H1 (cell line): ENCODE data around the gene SH3D19. TPM values are rescaled to one million over a fixed set of nuclear protein-coding genes. Genes with fewer than 3 reads are reported as not detected.

Source experiments
- CTCF ChIA-PET: fragments of 300-600 bp; sonication (Branson Sonifier 250); formaldehyde crosslinking; loops from one replicate; lab custom pipeline; 2021; ENCODE audit not compliant: partially characterized antibody; lab: Charles Lee
- POLR2A ChIA-PET: fragments of 300-600 bp; sonication (Branson Sonifier 250); formaldehyde crosslinking; loops from one replicate; lab custom pipeline; 2021; ENCODE audit warnings: inconsistent platforms; ENCODE audit not compliant: partially characterized antibody; lab: Charles Lee
- DNase-seq, 2 experiments: peaks; one replicate each; pipeline versions ENCODE4 v3.0.0 to v3.0.0-alpha.2; 2010 to 2022; ENCODE audit warnings: low spot score in 2 of 2, low read depth in 1 of 2, mixed read lengths in 1 of 2
- FAIRE-seq: peaks from 2 replicates; lab custom pipeline; 2011; peaks lifted over from hg19 to GRCh38; lab: Jason Lieb, UNC
- H2AFZ ChIP-seq: 2 replicates; pipeline ENCODE4 v1.8.1; 2012; ENCODE audit warnings: low read length, inconsistent platforms
- H2AK5ac ChIP-seq: 2 replicates; pipeline ENCODE4 v1.6.1; 2013; ENCODE audit warnings: low read depth, low read length
- H2BK120ac ChIP-seq: replicated peaks from 2 replicates; pipeline ENCODE3; 2013; ENCODE audit warnings: low read depth, low read length, inconsistent platforms
- H2BK12ac ChIP-seq: 2 replicates; pipeline ENCODE4 v1.6.1; 2013; ENCODE audit warnings: low read depth, low read length
- H2BK15ac ChIP-seq: 2 replicates; pipeline ENCODE4 v1.6.1; 2013; ENCODE audit warnings: low read length
- H2BK20ac ChIP-seq: 2 replicates; pipeline ENCODE4 v1.6.1; 2013; ENCODE audit warnings: low read length
- H2BK5ac ChIP-seq: 2 replicates; pipeline ENCODE4 v1.6.1; 2013; ENCODE audit warnings: low read depth, low read length
- H3K14ac ChIP-seq: 2 replicates; pipeline ENCODE4 v1.6.1; 2013; ENCODE audit warnings: inconsistent platforms; ENCODE audit not compliant: insufficient read length
- H3K18ac ChIP-seq: 2 replicates; pipeline ENCODE4 v1.6.1; 2013; ENCODE audit warnings: low read length; ENCODE audit errors: extremely low read depth
- H3K23ac ChIP-seq: 2 replicates; pipeline ENCODE4 v1.6.1; 2013; ENCODE audit warnings: inconsistent platforms; ENCODE audit not compliant: insufficient read length
- H3K23me2 ChIP-seq: 2 replicates; pipeline ENCODE4 v1.6.1; 2013; ENCODE audit warnings: low read depth, low read length
- H3K27ac ChIP-seq: 2 replicates; pipeline ENCODE4 v1.6.1; 2011; ENCODE audit warnings: low read depth, low read length, inconsistent platforms
- H3K27me3 ChIP-seq, 4 experiments: replicated peaks in 1 of 4; 1 replicate in 1 of 4; 2 replicates in 3 of 4; pipeline versions ENCODE4 v1.6.1 to v1.8.1; 2011 to 2013; ENCODE audit warnings: low read length in 3 of 4, mild to moderate bottlenecking in 3 of 4, inconsistent platforms in 2 of 4, mixed read lengths in 2 of 4, moderate library complexity in 1 of 4; ENCODE audit not compliant: control insufficient read depth in 3 of 4, insufficient read depth in 3 of 4; ENCODE audit errors: extremely low read depth in 1 of 4
- H3K36me3 ChIP-seq, 4 experiments: 2 replicates each; pipeline versions ENCODE4 v1.6.1 to v1.8.1; 2011 to 2013; ENCODE audit warnings: mild to moderate bottlenecking in 4 of 4, low read length in 3 of 4, moderate library complexity in 2 of 4, control low read depth in 1 of 4, inconsistent platforms in 1 of 4; ENCODE audit not compliant: insufficient read depth in 4 of 4, control insufficient read depth in 2 of 4
- H3K4ac ChIP-seq: replicated peaks from 2 replicates; pipeline ENCODE3; 2013; ENCODE audit warnings: low read length, low read depth, mixed read lengths, inconsistent platforms; ENCODE audit not compliant: insufficient read length
- H3K4me1 ChIP-seq, 4 experiments: replicated peaks in 1 of 4; 1 replicate in 1 of 4; 2 replicates in 3 of 4; pipeline versions ENCODE4 v1.6.1 to v1.8.1; 2011 to 2013; ENCODE audit warnings: low read length in 3 of 4, inconsistent platforms in 2 of 4, mixed read lengths in 1 of 4; ENCODE audit not compliant: insufficient read depth in 4 of 4, control insufficient read depth in 3 of 4
- H3K4me2 ChIP-seq, 2 experiments: 2 replicates each; pipeline versions ENCODE4 v1.6.1 to v1.8.1; 2011 to 2013; ENCODE audit warnings: low read depth in 2 of 2, low read length in 2 of 2, control low read depth in 1 of 2, inconsistent platforms in 1 of 2, mild to moderate bottlenecking in 1 of 2; ENCODE audit not compliant: insufficient read depth in 1 of 2
- H3K4me3 ChIP-seq, 4 experiments: fragments of 200-600, 300-600 bp in 1 of 4; sonication (generic), shearing (Covaris generic), sonication (Bioruptor Twin) in 1 of 4; 2 replicates each; pipeline versions ENCODE4 v1.5.1 to v1.8.1; 2011 to 2016; ENCODE audit warnings: low read length in 4 of 4, low read depth in 3 of 4, control low read depth in 2 of 4, inconsistent platforms in 2 of 4, mild to moderate bottlenecking in 2 of 4, mixed read lengths in 1 of 4, moderate library complexity in 1 of 4; ENCODE audit not compliant: insufficient read depth in 2 of 4; ENCODE audit errors: extremely low read depth in 1 of 4
- H3K56ac ChIP-seq: replicated peaks from 2 replicates; pipeline ENCODE3; 2013; ENCODE audit warnings: low read depth, mild to moderate bottlenecking, mixed read lengths, low read length, inconsistent platforms; ENCODE audit not compliant: insufficient read length
- H3K79me1 ChIP-seq: 2 replicates; pipeline ENCODE4 v1.6.1; 2013; ENCODE audit warnings: low read depth, low read length, control low read depth
- H3K79me2 ChIP-seq, 2 experiments: 2 replicates each; pipeline versions ENCODE4 v1.6.1 to v1.8.1; 2012 to 2013; ENCODE audit warnings: low read length in 2 of 2, mild to moderate bottlenecking in 2 of 2, inconsistent platforms in 1 of 2; ENCODE audit not compliant: insufficient read depth in 2 of 2, control insufficient read depth in 1 of 2
- H3K9ac ChIP-seq, 4 experiments: replicated peaks in 1 of 4; 1 replicate in 1 of 4; 2 replicates in 3 of 4; pipeline versions ENCODE4 v1.6.1 to v1.8.1; 2011 to 2013; ENCODE audit warnings: low read depth in 3 of 4, low read length in 3 of 4, control low read depth in 2 of 4, mild to moderate bottlenecking in 2 of 4, moderate library complexity in 2 of 4, inconsistent platforms in 1 of 4; ENCODE audit errors: extremely low read depth in 1 of 4
- H3K9me3 ChIP-seq, 2 experiments: 2 replicates each; pipeline versions ENCODE4 v1.6.1 to v1.8.1; 2012 to 2013; ENCODE audit warnings: mild to moderate bottlenecking in 2 of 2, moderate library complexity in 2 of 2, control low read depth in 1 of 2, inconsistent platforms in 1 of 2, low read depth in 1 of 2, low read length in 1 of 2, mixed read lengths in 1 of 2; ENCODE audit not compliant: insufficient read depth in 2 of 2
- H4K20me1 ChIP-seq, 2 experiments: replicated peaks in 1 of 2; 2 replicates each; pipeline versions ENCODE3 to v1.8.1; 2011 to 2013; ENCODE audit warnings: inconsistent platforms in 2 of 2, low read length in 2 of 2, mild to moderate bottlenecking in 1 of 2; ENCODE audit not compliant: insufficient read depth in 2 of 2, control insufficient read depth in 1 of 2
- H4K5ac ChIP-seq: 2 replicates; pipeline ENCODE4 v1.6.1; 2013; ENCODE audit warnings: low read length, low read depth, mixed read lengths, inconsistent platforms; ENCODE audit not compliant: insufficient read length
- H4K8ac ChIP-seq: 2 replicates; pipeline ENCODE4 v1.8.0; 2013; ENCODE audit warnings: mild to moderate bottlenecking, moderate library complexity, low read length, inconsistent platforms; ENCODE audit not compliant: insufficient read depth; ENCODE audit errors: extremely low read depth
- H4K91ac ChIP-seq: replicated peaks from 2 replicates; pipeline ENCODE3; 2013; ENCODE audit warnings: low read length, mixed read lengths, inconsistent platforms; ENCODE audit not compliant: insufficient read length
- BRCA1 ChIP-seq: IDR thresholded peaks from 2 replicates; pipeline ENCODE4 v1.6.1; 2012; ENCODE audit warnings: low read depth, low read length, improper control_type of control experiment
- CREB1 ChIP-seq: IDR thresholded peaks from 2 replicates; pipeline ENCODE4 v1.6.1; 2012; ENCODE audit warnings: inconsistent platforms
- GTF2F1 ChIP-seq: IDR thresholded peaks from 2 replicates; pipeline ENCODE4 v1.6.1; 2012; ENCODE audit warnings: low read depth, low read length, improper control_type of control experiment, borderline replicate concordance
- NANOG ChIP-seq: IDR thresholded peaks from 2 replicates; pipeline ENCODE4 v1.6.1; 2011; ENCODE audit warnings: low read length, low read depth, mild to moderate bottlenecking, inconsistent platforms; ENCODE audit not compliant: insufficient read depth, poor library complexity, severe bottlenecking
- POU5F1 ChIP-seq: IDR thresholded peaks from 2 replicates; pipeline ENCODE4 v1.6.1; 2011; ENCODE audit warnings: low read depth, mild to moderate bottlenecking, low read length, moderate library complexity
- polyA plus RNA-seq, 7 experiments: library from polyadenylated mRNA; depleted of rRNA in 3 of 7; stranded (reverse) in 5 of 7; unstranded in 2 of 7; fragments of >200 nt in 5 of 7; fragments of 200-250 nt in 2 of 7; gene quantifications; 1 replicate in 5 of 7; 2 replicates in 1 of 7; 4 replicates in 1 of 7; pipeline versions ENCODE4 v1.2.1 to v1.2.3, GENCODE V29; 2011 to 2013; ENCODE audit warnings: missing spikeins in 2 of 7, mixed read lengths in 2 of 7
- total RNA-seq: library from RNA; stranded (reverse); fragmentation: NEBNext Ultra II Directional; extraction: Animal tissue kit (Norgen Biotek cat#: 25700); gene quantifications from 2 replicates; pipeline ENCODE4 v1.2.1, GENCODE V29; 2021
- TF ChIP-seq, protein P1 (sequence below), 3 experiments: IDR thresholded peaks; 1 replicate in 2 of 3; 2 replicates in 1 of 3; pipeline versions ENCODE4 v1.5.1 to v1.6.1; 2011; ENCODE audit warnings: low read length in 3 of 3, mild to moderate bottlenecking in 3 of 3, inconsistent platforms in 2 of 3, low read depth in 1 of 3, moderate library complexity in 1 of 3; ENCODE audit not compliant: insufficient read depth in 1 of 3; ENCODE audit errors: control extremely low read depth in 1 of 3

Gene SH3D19
- total and polyA plus RNA-seq, 2 of the 8 experiments (the other 6 are each of a cell fraction or from before 2014, with no cell fraction given), result 11.7 to 51.3 TPM

DNA sequence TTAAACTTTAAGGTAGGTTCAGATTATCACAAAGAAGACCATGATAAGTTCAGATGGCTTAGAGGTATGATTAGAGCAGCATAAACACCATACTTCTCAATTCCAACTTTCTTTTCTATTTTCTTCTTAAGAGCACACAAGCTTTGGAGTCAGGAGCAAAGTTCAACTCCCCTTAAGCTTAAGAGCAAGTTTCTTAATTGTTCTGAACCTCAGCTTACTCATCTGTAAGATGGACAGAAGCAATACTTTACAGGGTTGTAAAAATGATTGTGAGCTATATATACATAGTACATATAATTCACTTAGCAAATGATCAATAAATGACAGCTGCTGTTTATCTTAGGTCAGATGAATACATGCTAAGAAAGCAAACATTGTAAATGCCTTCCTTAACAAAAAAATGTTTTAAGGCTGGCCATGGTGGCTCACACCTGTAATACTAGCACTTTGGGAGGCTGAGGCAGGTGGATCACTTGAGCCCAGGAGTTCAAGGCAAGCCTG is 250.9 kb downstream of the SH3D19 start:
- Histone ChIP-seq H3K4me2 (no peak overlapping the region), H2BK12ac (no peak overlapping the region), H3K36me3 (no peaks in the 10 kb centered on the region), H4K91ac (no peak overlapping the region), H4K8ac (no peak overlapping the region), H3K27ac (no peak overlapping the region), H3K4me1 (no peaks in the 10 kb centered on the region), H4K5ac (no peak overlapping the region), H3K79me2 (no peaks in the 10 kb centered on the region), H3K23ac (no peak overlapping the region), H3K9ac (no peak overlapping the region), H3K14ac (no peak overlapping the region), H3K79me1 (no peaks in the 10 kb centered on the region), H4K20me1 (no peaks in the 10 kb centered on the region), H3K56ac (no peak overlapping the region), H3K18ac (no peak overlapping the region), H2AK5ac (no peak overlapping the region), H3K23me2 (no peaks in the 10 kb centered on the region), H2BK20ac (no peak overlapping the region), H2BK5ac (no peak overlapping the region), H2BK15ac (no peak overlapping the region), H2BK120ac (no peak overlapping the region)
- POLR2A ChIA-PET, result interaction anchor here (1.2 to 1.6 kb wide), 3 partner anchors 24 to 26 kb away, joined by 3 to 5 read pairs (median 4); no protein-coding TSS in a partner anchor
- FAIRE-seq, result no peak
- TF ChIP-seq, protein P1, sequence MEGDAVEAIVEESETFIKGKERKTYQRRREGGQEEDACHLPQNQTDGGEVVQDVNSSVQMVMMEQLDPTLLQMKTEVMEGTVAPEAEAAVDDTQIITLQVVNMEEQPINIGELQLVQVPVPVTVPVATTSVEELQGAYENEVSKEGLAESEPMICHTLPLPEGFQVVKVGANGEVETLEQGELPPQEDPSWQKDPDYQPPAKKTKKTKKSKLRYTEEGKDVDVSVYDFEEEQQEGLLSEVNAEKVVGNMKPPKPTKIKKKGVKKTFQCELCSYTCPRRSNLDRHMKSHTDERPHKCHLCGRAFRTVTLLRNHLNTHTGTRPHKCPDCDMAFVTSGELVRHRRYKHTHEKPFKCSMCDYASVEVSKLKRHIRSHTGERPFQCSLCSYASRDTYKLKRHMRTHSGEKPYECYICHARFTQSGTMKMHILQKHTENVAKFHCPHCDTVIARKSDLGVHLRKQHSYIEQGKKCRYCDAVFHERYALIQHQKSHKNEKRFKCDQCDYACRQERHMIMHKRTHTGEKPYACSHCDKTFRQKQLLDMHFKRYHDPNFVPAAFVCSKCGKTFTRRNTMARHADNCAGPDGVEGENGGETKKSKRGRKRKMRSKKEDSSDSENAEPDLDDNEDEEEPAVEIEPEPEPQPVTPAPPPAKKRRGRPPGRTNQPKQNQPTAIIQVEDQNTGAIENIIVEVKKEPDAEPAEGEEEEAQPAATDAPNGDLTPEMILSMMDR (IDR thresholded peaks at IDR 0.05; ENCODE audit: control extremely low read depth in 1 of 3, insufficient read depth in 1 of 3, low read depth in 1 of 3, low read length in 3 of 3), result no peak
- TF ChIP-seq GTF2F1 (no peak), CREB1 (no peak), BRCA1 (no peak), POU5F1 (no peak), NANOG (no peak)
- TF ChIP-seq, all 59 proteins: peak for 0
- no peak overlapping the region for H2AFZ ChIP-seq
- H3K4me3 ChIP-seq, result no peak overlapping the region
- CTCF ChIA-PET, result interaction anchor here (0.6 to 1.3 kb wide), 4 partner anchors 10 to 1412 kb away, joined by 3 to 6 read pairs (median 4); no protein-coding TSS in a partner anchor
- no peak overlapping the region for H3K4ac ChIP-seq
- no peak for DNase-seq
- no peaks in the 10 kb centered on the region for H3K9me3 ChIP-seq
- H3K27me3 ChIP-seq, result no peaks in the 10 kb centered on the region
